ENCODE data around the gene USP48. TPM values are rescaled to one million over a fixed set of nuclear protein-coding genes. Genes with fewer than 3 reads are reported as not detected.

USP48 gene
- total and polyA plus RNA-seq, 10 donors = 17.5 to 105 (median 82.4) TPM

GRCh38 chr1:21655748-21656147 is 127.2 kb downstream of the USP48 start:
- intact Hi-C loops (cut with DNase I; ENCODE audit: low total_unique reads) = no loop called here
- WGBS, 5 donors = 38 to 55% (median 43%) methylated on average over 4 of the region's 4 CpGs
- peak; percentile 38 for DNase-seq
- H3K36me3 ChIP-seq = no peaks in the 10 kb centered on the region
- TF ChIP-seq POLR2AphosphoS5 (IDR thresholded peaks at IDR 0.05) = no peak
- TF ChIP-seq POLR2A (IDR thresholded peaks at IDR 0.05) = no peak
- TF ChIP-seq, protein P1, sequence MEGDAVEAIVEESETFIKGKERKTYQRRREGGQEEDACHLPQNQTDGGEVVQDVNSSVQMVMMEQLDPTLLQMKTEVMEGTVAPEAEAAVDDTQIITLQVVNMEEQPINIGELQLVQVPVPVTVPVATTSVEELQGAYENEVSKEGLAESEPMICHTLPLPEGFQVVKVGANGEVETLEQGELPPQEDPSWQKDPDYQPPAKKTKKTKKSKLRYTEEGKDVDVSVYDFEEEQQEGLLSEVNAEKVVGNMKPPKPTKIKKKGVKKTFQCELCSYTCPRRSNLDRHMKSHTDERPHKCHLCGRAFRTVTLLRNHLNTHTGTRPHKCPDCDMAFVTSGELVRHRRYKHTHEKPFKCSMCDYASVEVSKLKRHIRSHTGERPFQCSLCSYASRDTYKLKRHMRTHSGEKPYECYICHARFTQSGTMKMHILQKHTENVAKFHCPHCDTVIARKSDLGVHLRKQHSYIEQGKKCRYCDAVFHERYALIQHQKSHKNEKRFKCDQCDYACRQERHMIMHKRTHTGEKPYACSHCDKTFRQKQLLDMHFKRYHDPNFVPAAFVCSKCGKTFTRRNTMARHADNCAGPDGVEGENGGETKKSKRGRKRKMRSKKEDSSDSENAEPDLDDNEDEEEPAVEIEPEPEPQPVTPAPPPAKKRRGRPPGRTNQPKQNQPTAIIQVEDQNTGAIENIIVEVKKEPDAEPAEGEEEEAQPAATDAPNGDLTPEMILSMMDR (IDR thresholded peaks at IDR 0.05 in 8 of 11, conservative IDR thresholded peaks at IDR 0.05 in 3 of 11) = no peak
- peaks cover 0 to 52% (median 13%) of the 10 kb centered on the region in 7 donors for H3K27me3 ChIP-seq (replicated peaks in 1 of 7)
- no peak overlapping the region for H3K4me3 ChIP-seq
- peaks cover 11 to 27% (median 16%) of the 10 kb centered on the region in 6 donors for H3K4me1 ChIP-seq
- H3K27ac ChIP-seq = no peak overlapping the region
- H3K9me3 ChIP-seq = no peaks in the 10 kb centered on the region

GRCh38 chr1:21655259-21655658 is 127.7 kb downstream of the USP48 start:
- Histone ChIP-seq H3K4me1 (peaks cover 11 to 32% (median 20%) of the 10 kb centered on the region in 6 donors), H3K27ac (no peak overlapping the region), H3K4me3 (no peak overlapping the region), H3K27me3 (replicated peaks in 1 of 7) (peaks cover 0 to 52% (median 13%) of the 10 kb centered on the region in 7 donors), H3K36me3 (no peaks in the 10 kb centered on the region), H3K9me3 (no peaks in the 10 kb centered on the region)
- 80 to 95% (median 85%) methylated on average over 4 of the region's 4 CpGs for WGBS, 5 donors
- TF ChIP-seq, protein P1 (IDR thresholded peaks at IDR 0.05 in 8 of 11, conservative IDR thresholded peaks at IDR 0.05 in 3 of 11) = no peak
- TF ChIP-seq POLR2AphosphoS5 (IDR thresholded peaks at IDR 0.05) = no peak
- TF ChIP-seq POLR2A (IDR thresholded peaks at IDR 0.05) = no peak
- intact Hi-C loops (cut with DNase I; ENCODE audit: low total_unique reads) = no loop called here
- peak; percentile 49 for DNase-seq

GRCh38 chr1:21654209-21654608 is 128.7 kb downstream of the USP48 start:
- TF ChIP-seq, protein P1 (IDR thresholded peaks at IDR 0.05 in 8 of 11, conservative IDR thresholded peaks at IDR 0.05 in 3 of 11) = no peak
- TF ChIP-seq POLR2AphosphoS5 (IDR thresholded peaks at IDR 0.05) = no peak
- TF ChIP-seq POLR2A (IDR thresholded peaks at IDR 0.05) = no peak
- H3K4me3 ChIP-seq = no peak overlapping the region
- no peaks in the 10 kb centered on the region for H3K9me3 ChIP-seq
- no peak for DNase-seq
- H3K4me1 ChIP-seq = peaks cover 8 to 26% (median 14%) of the 10 kb centered on the region in 6 donors
- intact Hi-C loops (cut with DNase I; ENCODE audit: low total_unique reads) = no loop called here
- H3K36me3 ChIP-seq = no peaks in the 10 kb centered on the region
- H3K27me3 ChIP-seq (replicated peaks in 1 of 7) = peaks cover 0 to 52% (median 6%) of the 10 kb centered on the region in 7 donors
- H3K27ac ChIP-seq = no peak overlapping the region
- 82 to 90% (median 86%) methylated on average over 6 of the region's 6 CpGs for WGBS, 5 donors

DNA sequence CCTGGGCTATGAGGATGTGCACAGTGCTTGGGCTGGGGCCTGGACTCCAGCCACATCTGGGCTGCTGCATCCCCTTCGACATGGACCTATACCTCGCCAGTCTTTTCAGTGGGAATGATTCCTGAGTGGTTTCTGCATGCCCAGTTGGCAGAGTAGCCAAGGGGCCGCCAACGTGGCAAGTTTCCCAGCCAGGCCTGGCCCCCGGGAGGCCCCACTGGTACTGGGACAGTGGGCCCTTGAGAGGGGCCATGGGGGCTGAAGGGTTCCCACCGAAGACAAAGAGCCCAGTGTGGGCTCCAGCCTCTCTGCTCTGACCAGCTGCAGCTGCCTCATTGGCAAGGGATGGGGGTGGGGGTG is 129.2 kb downstream of the USP48 start:
- H3K36me3 ChIP-seq = no peaks in the 10 kb centered on the region
- H3K27ac ChIP-seq = no peak overlapping the region
- 71 to 83% (median 81%) methylated on average over 1 to 6 of the region's 6 CpGs for WGBS, 5 donors
- peaks cover 7 to 23% (median 12%) of the 10 kb centered on the region in 6 donors for H3K4me1 ChIP-seq
- no peaks in the 10 kb centered on the region for H3K9me3 ChIP-seq
- H3K27me3 ChIP-seq (replicated peaks in 1 of 7) = peaks cover 0 to 52% (median 8%) of the 10 kb centered on the region in 7 donors
- no peak for DNase-seq
- no peak for TF ChIP-seq POLR2A (IDR thresholded peaks at IDR 0.05)
- TF ChIP-seq POLR2AphosphoS5 (IDR thresholded peaks at IDR 0.05) = no peak
- TF ChIP-seq, protein P1 (IDR thresholded peaks at IDR 0.05 in 8 of 11, conservative IDR thresholded peaks at IDR 0.05 in 3 of 11) = no peak
- intact Hi-C loops (cut with DNase I; ENCODE audit: low total_unique reads) = no loop called here
- H3K4me3 ChIP-seq = no peak overlapping the region

Measured in spleen (tissue), 11 donors.